Vagina (tissue), 2 donors: ENCODE measurements around the gene MADCAM1.

Experiments
- CTCF ChIP-seq, 3 experiments: fragments of 450-650 bp in 2 of 3; fragments of 200-600 bp in 1 of 3; sonication (generic) in 1 of 3; IDR thresholded peaks; one replicate each; pipeline ENCODE4 v1.5.1; 2017 to 2019; ENCODE audit warnings: antibody characterized with exemption in 3 of 3, mild to moderate bottlenecking in 2 of 3, moderate library complexity in 2 of 3
- POLR2A ChIP-seq, 2 donors: fragments of 450-650 bp; IDR thresholded peaks; one replicate each; pipeline ENCODE4 v1.6.1; 2017; ENCODE audit warnings: antibody characterized with exemption in 2 of 2, mild to moderate bottlenecking in 2 of 2, moderate library complexity in 2 of 2

DNA sequence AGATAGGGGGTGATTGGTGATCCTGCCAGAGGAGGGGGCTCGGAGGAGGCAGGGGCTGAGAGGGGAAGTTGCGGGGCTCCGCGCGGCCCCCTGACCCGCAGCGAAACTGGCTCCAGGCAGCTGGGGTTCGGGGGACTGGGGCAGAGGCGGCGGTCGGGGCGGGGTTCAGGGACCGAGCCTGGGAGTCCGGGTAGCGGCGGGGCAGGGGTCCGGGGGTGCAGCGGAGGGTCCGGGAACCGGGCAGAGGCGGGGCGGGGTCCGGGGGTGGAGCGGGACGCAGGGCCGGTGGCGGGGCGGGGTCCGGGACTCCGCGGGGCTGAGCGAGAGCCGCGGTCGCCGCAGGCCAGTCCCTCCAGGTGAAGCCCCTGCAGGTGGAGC is 1.2 kb downstream of the MADCAM1 start:
- TF ChIP-seq CTCF (IDR thresholded peaks at IDR 0.05) (no peak), POLR2A (IDR thresholded peaks at IDR 0.05) (no peak)
